ENCODE data around the gene GCSAM.
"Not testable (repeated sequence)": the region's sequence is repeated elsewhere in the genome, so short reads cannot be mapped to it uniquely, and the experiment has no call there.

Gene GCSAM

GRCh38 chr3:112096176-112096575, 36.9 kb downstream of the GCSAM start:
- no peak for FAIRE-seq

- no peak for FAIRE-seq
Measured at GRCh38 chr3:112095731-112096130, 37.3 kb downstream of the GCSAM start.

GRCh38 chr3:112093180-112093522, 39.9 kb downstream of the GCSAM start:
- FAIRE-seq: no peak

GRCh38 chr3:112092496-112093179, 40.4 kb downstream of the GCSAM start:
- FAIRE-seq: no peak

GRCh38 chr3:112090887-112091586, 42.0 kb downstream of the GCSAM start:
- FAIRE-seq: no peak

GRCh38 chr3:112089956-112090886, 42.8 kb downstream of the GCSAM start:
- FAIRE-seq: no peak

GRCh38 chr3:112088944-112089343, 44.1 kb downstream of the GCSAM start:
- FAIRE-seq: no peak

GRCh38 chr3:112087746-112088145, 45.3 kb downstream of the GCSAM start:
- no peak for FAIRE-seq

- FAIRE-seq: no peak
Measured at GRCh38 chr3:112086875-112087524, 46.0 kb downstream of the GCSAM start.

GRCh38 chr3:112086076-112086854, 46.8 kb downstream of the GCSAM start, which contains the start of gene C3orf52:
TSS of gene C3orf52 (plus strand) at chr3:112086389. CDS start at chr3:112086408, 19 bp downstream.
- no peak for FAIRE-seq

GRCh38 chr3:112085735-112086075, 47.3 kb downstream of the GCSAM start:
- FAIRE-seq: no peak

- no peak for FAIRE-seq
Measured at GRCh38 chr3:112084980-112085705, 47.9 kb downstream of the GCSAM start.

- FAIRE-seq: no peak
Measured at GRCh38 chr3:112083239-112083638, 49.8 kb downstream of the GCSAM start.

GRCh38 chr3:112078125-112079083, 54.6 kb downstream of the GCSAM start:
- no peak for FAIRE-seq

GRCh38 chr3:112074616-112075497, 58.2 kb downstream of the GCSAM start:
- FAIRE-seq: no peak

GRCh38 chr3:112074006-112074405, 59.0 kb downstream of the GCSAM start:
- FAIRE-seq: no peak

GRCh38 chr3:112072387-112073060, 60.5 kb downstream of the GCSAM start:
- not testable (repeated sequence) for FAIRE-seq
